SK-N-SH treated with all-trans-retinoic acid at 6 μM for 48 hours (cell line): ENCODE results near the gene SLK.

Source experiments
- ATAC-seq: fragments of 200-7000 bp; cut with Tn5 transposase; 3 replicates; pipeline ENCODE4 v1.9.1; 2020; ENCODE audit warnings: mild to moderate bottlenecking, moderate library complexity
- CSDC2 ChIP-seq: fragments of 250-450 bp; sonication (Bioruptor Pico); IDR thresholded peaks from 2 replicates; pipeline ENCODE4 v1.5.0; 2020; ENCODE audit warnings: mild to moderate bottlenecking, moderate library complexity
- CSRNP3 ChIP-seq: fragments of 250-450 bp; sonication (Bioruptor Pico); IDR thresholded peaks from 2 replicates; pipeline ENCODE4 v1.5.1; 2021; ENCODE audit warnings: mild to moderate bottlenecking, moderate library complexity
- ESRRG ChIP-seq: fragments of 250-450 bp; sonication (Bioruptor Pico); IDR thresholded peaks from 2 replicates; pipeline ENCODE4 v1.6.1; 2021; ENCODE audit warnings: mild to moderate bottlenecking
- GLIS3 ChIP-seq: fragments of 250-450 bp; sonication (Bioruptor Pico); IDR thresholded peaks from 2 replicates; pipeline ENCODE4 v1.5.0; 2020; ENCODE audit warnings: mild to moderate bottlenecking, moderate library complexity
- OSR1 ChIP-seq: fragments of 250-450 bp; sonication (Bioruptor Pico); IDR thresholded peaks from 2 replicates; pipeline ENCODE4 v1.8.0; 2022; ENCODE audit warnings: moderate library complexity, mild to moderate bottlenecking, inconsistent platforms
- PATZ1 ChIP-seq: fragments of 250-450 bp; sonication (Bioruptor Pico); IDR thresholded peaks from 2 replicates; pipeline ENCODE4 v1.8.0; 2020; ENCODE audit warnings: mild to moderate bottlenecking, moderate library complexity, borderline replicate concordance
- POU6F1 ChIP-seq: fragments of 250-450 bp; sonication (Bioruptor Pico); IDR thresholded peaks from 2 replicates; pipeline ENCODE4 v1.8.0; 2021; ENCODE audit warnings: low read depth, mild to moderate bottlenecking, moderate library complexity, borderline replicate concordance
- PPARA ChIP-seq: fragments of 250-450 bp; sonication (Bioruptor Pico); IDR thresholded peaks from 2 replicates; pipeline ENCODE4 v1.5.0; 2020; ENCODE audit warnings: mild to moderate bottlenecking, borderline replicate concordance
- RARB ChIP-seq: fragments of 250-450 bp; sonication (Bioruptor Pico); IDR thresholded peaks from 2 replicates; pipeline ENCODE4 v1.8.0; 2021; ENCODE audit warnings: mild to moderate bottlenecking, moderate library complexity
- SNAI2 ChIP-seq: fragments of 250-450 bp; sonication (Bioruptor Pico); IDR thresholded peaks from 2 replicates; pipeline ENCODE4 v1.5.0; 2020; ENCODE audit warnings: mild to moderate bottlenecking, moderate library complexity
- TOX ChIP-seq: fragments of 250-450 bp; sonication (Bioruptor Pico); IDR thresholded peaks from 2 replicates; pipeline ENCODE4 v1.8.0; 2021; ENCODE audit warnings: mild to moderate bottlenecking, moderate library complexity, borderline replicate concordance
- TSHZ2 ChIP-seq: fragments of 250-450 bp; sonication (Bioruptor Pico); IDR thresholded peaks from 2 replicates; pipeline ENCODE4 v1.5.0; 2020; ENCODE audit warnings: mild to moderate bottlenecking, moderate library complexity
- ZNF565 ChIP-seq: fragments of 450-650 bp; formaldehyde crosslinking; conservative IDR thresholded peaks from 2 replicates; pipeline ENCODE4 v1.5.0; 2020; ENCODE audit warnings: low read depth, mild to moderate bottlenecking, moderate library complexity
- ZNF70 ChIP-seq: fragments of 450-650 bp; formaldehyde crosslinking; IDR thresholded peaks from 2 replicates; pipeline ENCODE4 v1.5.0; 2020; ENCODE audit warnings: mild to moderate bottlenecking, moderate library complexity
- ZNF8 ChIP-seq: fragments of 450-650 bp; formaldehyde crosslinking; IDR thresholded peaks from 2 replicates; pipeline ENCODE4 v1.5.0; 2020; ENCODE audit warnings: mild to moderate bottlenecking, moderate library complexity

SLK gene

GRCh38 chr10:104040862-104041789 lies 74.2 kb downstream of the SLK start:
- ATAC-seq = no peak
- TF ChIP-seq TSHZ2 = no peak
- TF ChIP-seq RARB (CRISPR knock-in tag) = no peak
- no peak for TF ChIP-seq TOX
- no peak for TF ChIP-seq PATZ1
- TF ChIP-seq ZNF565 (CRISPR knock-in tag) = no peak
- no peak for TF ChIP-seq GLIS3 (CRISPR knock-in tag)

GRCh38 chr10:104041891-104042535 lies 75.1 kb downstream of the SLK start:
- no peak for ATAC-seq
- TF ChIP-seq ESRRG (CRISPR knock-in tag) = no peak
- TF ChIP-seq PATZ1 = no peak
- TF ChIP-seq ZNF70 (CRISPR knock-in tag) = no peak
- TF ChIP-seq CSRNP3 (CRISPR knock-in tag) = no peak
- TF ChIP-seq ZNF8 (CRISPR knock-in tag) = no peak
- TF ChIP-seq PPARA (CRISPR knock-in tag) = no peak
- no peak for TF ChIP-seq TSHZ2
- TF ChIP-seq POU6F1 (CRISPR knock-in tag) = no peak
- TF ChIP-seq SNAI2 (CRISPR knock-in tag) = no peak
- TF ChIP-seq CSDC2 (CRISPR knock-in tag) = no peak
- TF ChIP-seq TOX = no peak
- TF ChIP-seq OSR1 (CRISPR knock-in tag) = no peak
